ENCODE results near the gene NT5DC3.

NT5DC3 gene

DNA sequence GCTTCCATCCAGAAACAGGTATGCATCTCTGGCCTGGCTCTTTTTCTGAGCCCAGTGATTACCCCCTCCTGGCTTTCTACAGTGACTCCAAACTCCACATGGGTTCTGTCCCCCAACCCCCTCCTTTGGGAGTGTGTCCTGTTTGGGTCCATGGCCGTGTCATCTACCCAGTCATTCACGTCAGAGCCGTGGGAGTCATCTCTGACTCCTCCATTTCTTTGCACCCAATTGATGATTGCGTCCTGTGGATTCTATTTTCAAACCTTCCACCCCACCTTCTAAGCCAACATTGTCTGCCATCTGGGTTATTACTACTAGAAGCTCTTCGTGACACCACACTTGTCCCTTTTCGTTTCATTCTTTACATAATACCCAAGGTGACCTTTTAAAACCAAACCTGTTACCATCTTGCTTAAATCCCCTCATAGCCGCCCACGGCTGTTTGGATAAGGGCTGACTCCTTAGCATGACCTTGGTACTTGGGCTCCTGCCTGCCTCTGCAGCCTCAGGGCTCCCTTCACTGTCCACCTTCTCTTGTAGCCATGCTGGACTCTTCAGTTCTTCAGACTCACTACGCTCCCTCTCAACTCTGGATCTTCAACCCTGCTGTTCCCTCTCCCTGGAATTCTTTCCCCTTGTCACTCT, 38.1 kb upstream of the NT5DC3 start:
- Histone ChIP-seq H3K27me3 (ENCODE audit: control insufficient read depth in 1 of 2, insufficient read depth in 2 of 2, low read length in 2 of 2) (no peaks in the 10 kb centered on the region), H3K4me3 (ENCODE audit: low read depth in 1 of 2, low read length in 2 of 2) (no peak overlapping the region), H3K9ac (ENCODE audit: low read depth in 1 of 2, low read length in 2 of 2) (no peak overlapping the region), H3K36me3 (ENCODE audit: control insufficient read depth in 1 of 2, insufficient read depth in 2 of 2, low read length in 2 of 2) (no peaks in the 10 kb centered on the region), H3K27ac (ENCODE audit: low read depth, low read length) (no peak overlapping the region), H3K4me1 (ENCODE audit: control insufficient read depth in 1 of 2, insufficient read depth in 2 of 2, low read length in 2 of 2) (no peaks in the 10 kb centered on the region), H3K9me3 (ENCODE audit: control insufficient read depth in 1 of 2, low read length in 2 of 2) (no peaks in the 10 kb centered on the region)

- no peak overlapping the region for H3K27ac ChIP-seq (ENCODE audit: low read depth, low read length)
- H3K4me1 ChIP-seq (ENCODE audit: control insufficient read depth in 1 of 2, insufficient read depth in 2 of 2, low read length in 2 of 2): no peaks in the 10 kb centered on the region
- H3K9me3 ChIP-seq (ENCODE audit: control insufficient read depth in 1 of 2, low read length in 2 of 2): no peaks in the 10 kb centered on the region
- no peaks in the 10 kb centered on the region for H3K27me3 ChIP-seq (ENCODE audit: control insufficient read depth in 1 of 2, insufficient read depth in 2 of 2, low read length in 2 of 2)
- no peak overlapping the region for H3K4me3 ChIP-seq (ENCODE audit: low read depth in 1 of 2, low read length in 2 of 2)
- no peaks in the 10 kb centered on the region for H3K36me3 ChIP-seq (ENCODE audit: control insufficient read depth in 1 of 2, insufficient read depth in 2 of 2, low read length in 2 of 2)
- H3K9ac ChIP-seq (ENCODE audit: low read depth in 1 of 2, low read length in 2 of 2): no peak overlapping the region
Measured at GRCh38 chr12:103877934-103878510, 37.0 kb upstream of the NT5DC3 start.

GRCh38 chr12:103877288-103877687, 36.3 kb upstream of the NT5DC3 start:
- Histone ChIP-seq H3K9ac (ENCODE audit: low read depth in 1 of 2, low read length in 2 of 2) (no peak overlapping the region), H3K4me1 (ENCODE audit: control insufficient read depth in 1 of 2, insufficient read depth in 2 of 2, low read length in 2 of 2) (no peaks in the 10 kb centered on the region), H3K36me3 (ENCODE audit: control insufficient read depth in 1 of 2, insufficient read depth in 2 of 2, low read length in 2 of 2) (no peaks in the 10 kb centered on the region), H3K9me3 (ENCODE audit: control insufficient read depth in 1 of 2, low read length in 2 of 2) (no peaks in the 10 kb centered on the region), H3K4me3 (ENCODE audit: low read depth in 1 of 2, low read length in 2 of 2) (no peak overlapping the region), H3K27me3 (ENCODE audit: control insufficient read depth in 1 of 2, insufficient read depth in 2 of 2, low read length in 2 of 2) (no peaks in the 10 kb centered on the region), H3K27ac (ENCODE audit: low read depth, low read length) (no peak overlapping the region)

DNA sequence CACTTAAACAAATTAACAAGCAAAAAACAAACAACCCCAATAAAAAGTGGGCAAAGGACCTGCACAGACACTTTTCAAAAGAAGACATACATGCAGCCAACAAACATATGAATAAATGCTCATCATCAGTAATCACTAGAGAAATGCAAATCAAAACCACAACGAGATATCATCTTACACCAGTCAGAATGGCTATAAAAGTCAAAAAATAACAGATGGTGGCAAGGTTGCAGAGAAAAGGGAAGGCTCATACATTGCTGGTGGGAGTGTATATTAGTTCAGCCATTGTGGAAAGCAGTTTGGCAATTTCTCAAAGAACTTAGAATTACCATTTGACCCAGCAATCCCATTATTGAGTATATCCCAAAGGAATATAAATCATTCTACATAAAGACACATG, 34.6 kb upstream of the NT5DC3 start:
- no peak overlapping the region for H3K4me3 ChIP-seq (ENCODE audit: low read depth in 1 of 2, low read length in 2 of 2)
- no peaks in the 10 kb centered on the region for H3K27me3 ChIP-seq (ENCODE audit: control insufficient read depth in 1 of 2, insufficient read depth in 2 of 2, low read length in 2 of 2)

DNA sequence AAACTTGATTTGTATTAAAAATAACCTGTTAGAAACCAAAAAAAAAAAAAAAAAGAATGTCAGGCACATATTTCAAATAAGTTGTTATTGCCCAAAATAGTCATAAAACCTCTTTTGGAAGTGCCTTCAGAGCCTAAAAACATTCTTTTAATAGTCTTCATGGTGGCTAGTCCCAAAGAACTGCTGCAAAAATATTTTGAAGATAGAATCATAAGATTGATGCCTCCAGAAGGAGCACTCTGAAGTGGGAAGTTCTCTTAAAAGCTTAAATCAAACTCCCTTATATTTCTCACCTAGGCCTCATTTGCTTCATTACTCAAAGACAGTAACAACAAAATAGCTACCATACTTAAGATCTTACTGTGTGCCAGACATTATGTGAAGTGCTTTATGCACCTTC, 27.2 kb upstream of the NT5DC3 start:
- H3K9ac ChIP-seq (ENCODE audit: low read depth in 1 of 2, low read length in 2 of 2): no peak overlapping the region
- H3K4me1 ChIP-seq (ENCODE audit: control insufficient read depth in 1 of 2, insufficient read depth in 2 of 2, low read length in 2 of 2): no peaks in the 10 kb centered on the region
- no peak overlapping the region for H3K27ac ChIP-seq (ENCODE audit: low read depth, low read length)
- H3K4me3 ChIP-seq (ENCODE audit: low read depth in 1 of 2, low read length in 2 of 2): no peak overlapping the region
- H3K36me3 ChIP-seq (ENCODE audit: control insufficient read depth in 1 of 2, insufficient read depth in 2 of 2, low read length in 2 of 2): no peaks in the 10 kb centered on the region
- H3K27me3 ChIP-seq (ENCODE audit: control insufficient read depth in 1 of 2, insufficient read depth in 2 of 2, low read length in 2 of 2): no peaks in the 10 kb centered on the region
- no peaks in the 10 kb centered on the region for H3K9me3 ChIP-seq (ENCODE audit: control insufficient read depth in 1 of 2, low read length in 2 of 2)

More for the DNA sequence above, 34.6 kb upstream of the NT5DC3 start:
- H3K27ac ChIP-seq (ENCODE audit: low read depth, low read length): no peak overlapping the region
- H3K36me3 ChIP-seq (ENCODE audit: control insufficient read depth in 1 of 2, insufficient read depth in 2 of 2, low read length in 2 of 2): no peaks in the 10 kb centered on the region
- no peak overlapping the region for H3K9ac ChIP-seq (ENCODE audit: low read depth in 1 of 2, low read length in 2 of 2)
- H3K9me3 ChIP-seq (ENCODE audit: control insufficient read depth in 1 of 2, low read length in 2 of 2): no peaks in the 10 kb centered on the region
- H3K4me1 ChIP-seq (ENCODE audit: control insufficient read depth in 1 of 2, insufficient read depth in 2 of 2, low read length in 2 of 2): no peaks in the 10 kb centered on the region

GRCh38 chr12:103865151-103865730, 24.2 kb upstream of the NT5DC3 start:
- Histone ChIP-seq H3K27ac (ENCODE audit: low read depth, low read length) (no peak overlapping the region), H3K4me1 (ENCODE audit: control insufficient read depth in 1 of 2, insufficient read depth in 2 of 2, low read length in 2 of 2) (no peaks in the 10 kb centered on the region), H3K4me3 (ENCODE audit: low read depth in 1 of 2, low read length in 2 of 2) (no peak overlapping the region), H3K27me3 (ENCODE audit: control insufficient read depth in 1 of 2, insufficient read depth in 2 of 2, low read length in 2 of 2) (no peaks in the 10 kb centered on the region), H3K36me3 (ENCODE audit: control insufficient read depth in 1 of 2, insufficient read depth in 2 of 2, low read length in 2 of 2) (no peaks in the 10 kb centered on the region), H3K9ac (ENCODE audit: low read depth in 1 of 2, low read length in 2 of 2) (no peak overlapping the region), H3K9me3 (ENCODE audit: control insufficient read depth in 1 of 2, low read length in 2 of 2) (no peaks in the 10 kb centered on the region)

- H3K36me3 ChIP-seq (ENCODE audit: control insufficient read depth in 1 of 2, insufficient read depth in 2 of 2, low read length in 2 of 2): no peaks in the 10 kb centered on the region
- no peak overlapping the region for H3K4me3 ChIP-seq (ENCODE audit: low read depth in 1 of 2, low read length in 2 of 2)
- H3K9me3 ChIP-seq (ENCODE audit: control insufficient read depth in 1 of 2, low read length in 2 of 2): no peaks in the 10 kb centered on the region
- H3K27ac ChIP-seq (ENCODE audit: low read depth, low read length): no peak overlapping the region
- no peaks in the 10 kb centered on the region for H3K27me3 ChIP-seq (ENCODE audit: control insufficient read depth in 1 of 2, insufficient read depth in 2 of 2, low read length in 2 of 2)
- no peak overlapping the region for H3K9ac ChIP-seq (ENCODE audit: low read depth in 1 of 2, low read length in 2 of 2)
- peaks cover 0 to under 1% of the 10 kb centered on the region in 2 donors for H3K4me1 ChIP-seq (ENCODE audit: control insufficient read depth in 1 of 2, insufficient read depth in 2 of 2, low read length in 2 of 2)
Measured at GRCh38 chr12:103864710-103865109, 23.7 kb upstream of the NT5DC3 start.

DNA sequence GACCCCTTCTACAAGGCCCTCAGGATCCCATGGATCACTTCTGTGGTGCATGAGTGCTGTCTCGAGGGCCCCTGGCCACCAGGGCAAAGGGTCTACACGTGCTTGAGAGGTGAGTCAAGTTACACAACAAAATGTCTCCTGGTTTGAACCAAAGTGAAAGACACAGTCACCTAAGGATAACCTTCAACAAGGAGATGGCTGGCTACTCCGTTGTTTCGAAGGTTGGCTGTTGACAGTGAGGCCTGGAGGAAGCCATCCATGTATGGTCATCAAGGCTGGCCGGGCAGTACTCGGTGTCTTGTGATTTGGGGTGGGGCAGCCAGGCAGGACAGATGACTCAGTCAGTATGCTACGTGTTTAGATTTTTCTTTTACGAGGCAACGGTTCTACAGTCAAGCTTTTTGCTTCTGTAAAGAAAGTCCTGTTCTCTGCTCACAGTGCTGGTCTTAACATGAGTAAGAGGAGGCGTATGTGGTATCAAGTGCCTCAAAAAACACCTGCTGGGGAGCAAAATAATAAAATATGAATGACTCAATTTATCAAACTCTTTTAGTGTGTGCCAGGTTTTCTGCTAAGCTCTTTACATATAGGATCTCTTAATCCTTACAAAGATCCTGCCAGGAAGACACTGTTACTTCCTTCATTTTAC, 18.0 kb upstream of the NT5DC3 start:
- H3K4me3 ChIP-seq (ENCODE audit: low read depth in 1 of 2, low read length in 2 of 2): no peak overlapping the region
- no peak overlapping the region for H3K27ac ChIP-seq (ENCODE audit: low read depth, low read length)
- H3K4me1 ChIP-seq (ENCODE audit: control insufficient read depth in 1 of 2, insufficient read depth in 2 of 2, low read length in 2 of 2): peaks cover 0 to 5% of the 10 kb centered on the region in 2 donors
- H3K27me3 ChIP-seq (ENCODE audit: control insufficient read depth in 1 of 2, insufficient read depth in 2 of 2, low read length in 2 of 2): no peaks in the 10 kb centered on the region
- no peak overlapping the region for H3K9ac ChIP-seq (ENCODE audit: low read depth in 1 of 2, low read length in 2 of 2)
- H3K9me3 ChIP-seq (ENCODE audit: control insufficient read depth in 1 of 2, low read length in 2 of 2): no peaks in the 10 kb centered on the region
- no peaks in the 10 kb centered on the region for H3K36me3 ChIP-seq (ENCODE audit: control insufficient read depth in 1 of 2, insufficient read depth in 2 of 2, low read length in 2 of 2)

GRCh38 chr12:103858335-103858734, 17.3 kb upstream of the NT5DC3 start:
- Histone ChIP-seq H3K9me3 (ENCODE audit: control insufficient read depth in 1 of 2, low read length in 2 of 2) (no peaks in the 10 kb centered on the region), H3K36me3 (ENCODE audit: control insufficient read depth in 1 of 2, insufficient read depth in 2 of 2, low read length in 2 of 2) (no peaks in the 10 kb centered on the region), H3K27ac (ENCODE audit: low read depth, low read length) (no peak overlapping the region), H3K4me1 (ENCODE audit: control insufficient read depth in 1 of 2, insufficient read depth in 2 of 2, low read length in 2 of 2) (peaks cover 0 to 5% of the 10 kb centered on the region in 2 donors), H3K9ac (ENCODE audit: low read depth in 1 of 2, low read length in 2 of 2) (no peak overlapping the region), H3K4me3 (ENCODE audit: low read depth in 1 of 2, low read length in 2 of 2) (no peak overlapping the region), H3K27me3 (ENCODE audit: control insufficient read depth in 1 of 2, insufficient read depth in 2 of 2, low read length in 2 of 2) (no peaks in the 10 kb centered on the region)

GRCh38 chr12:103857164-103857563, 16.1 kb upstream of the NT5DC3 start:
- Histone ChIP-seq H3K4me1 (ENCODE audit: control insufficient read depth in 1 of 2, insufficient read depth in 2 of 2, low read length in 2 of 2) (peaks cover 0 to 5% of the 10 kb centered on the region in 2 donors), H3K27ac (ENCODE audit: low read depth, low read length) (no peak overlapping the region), H3K27me3 (ENCODE audit: control insufficient read depth in 1 of 2, insufficient read depth in 2 of 2, low read length in 2 of 2) (no peaks in the 10 kb centered on the region), H3K9ac (ENCODE audit: low read depth in 1 of 2, low read length in 2 of 2) (no peak overlapping the region), H3K36me3 (ENCODE audit: control insufficient read depth in 1 of 2, insufficient read depth in 2 of 2, low read length in 2 of 2) (no peaks in the 10 kb centered on the region), H3K4me3 (ENCODE audit: low read depth in 1 of 2, low read length in 2 of 2) (no peak overlapping the region), H3K9me3 (ENCODE audit: control insufficient read depth in 1 of 2, low read length in 2 of 2) (no peaks in the 10 kb centered on the region)
